NCI-H1694 (cell line): ENCODE results near the gene PWWP2B.
"Not testable (repeated sequence)": the region's sequence is repeated elsewhere in the genome, so short reads cannot be mapped to it uniquely, and the experiment has no call there.

Experiments
- DNase-seq: peaks from one replicate; lab custom pipeline; 2025; lab: John Stamatoyannopoulos, UW

PWWP2B gene

DNA sequence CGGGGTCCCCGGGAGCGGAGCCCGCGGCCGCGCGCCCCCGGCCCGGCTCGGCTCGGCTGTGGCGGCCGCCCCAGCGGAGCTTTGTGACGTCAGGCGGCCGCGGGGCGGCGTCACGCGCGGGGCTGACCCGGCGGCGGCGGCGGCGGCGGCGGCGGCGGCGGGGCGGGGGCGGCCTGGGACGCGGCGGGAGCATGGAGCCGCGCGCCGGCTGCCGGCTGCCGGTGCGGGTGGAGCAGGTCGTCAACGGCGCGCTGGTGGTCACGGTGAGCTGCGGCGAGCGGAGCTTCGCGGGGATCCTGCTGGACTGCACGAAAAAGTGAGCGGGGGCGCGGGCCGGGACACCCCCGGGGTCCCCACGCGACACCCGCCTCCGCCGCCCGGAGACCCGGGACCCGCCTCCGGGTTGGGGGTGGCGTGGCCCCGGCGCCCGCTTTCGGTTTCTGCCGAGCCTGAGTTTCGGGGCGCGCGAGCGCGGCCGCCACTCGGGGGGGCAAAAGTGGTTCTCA is at the start of gene PWWP2B:
Gene PWWP2B, plus strand, starts transcription at position 165 of the 506 bp plus-strand sequence. Its CDS starts 27 bp downstream, at position 192.
- DNase-seq, result no peak

DNA sequence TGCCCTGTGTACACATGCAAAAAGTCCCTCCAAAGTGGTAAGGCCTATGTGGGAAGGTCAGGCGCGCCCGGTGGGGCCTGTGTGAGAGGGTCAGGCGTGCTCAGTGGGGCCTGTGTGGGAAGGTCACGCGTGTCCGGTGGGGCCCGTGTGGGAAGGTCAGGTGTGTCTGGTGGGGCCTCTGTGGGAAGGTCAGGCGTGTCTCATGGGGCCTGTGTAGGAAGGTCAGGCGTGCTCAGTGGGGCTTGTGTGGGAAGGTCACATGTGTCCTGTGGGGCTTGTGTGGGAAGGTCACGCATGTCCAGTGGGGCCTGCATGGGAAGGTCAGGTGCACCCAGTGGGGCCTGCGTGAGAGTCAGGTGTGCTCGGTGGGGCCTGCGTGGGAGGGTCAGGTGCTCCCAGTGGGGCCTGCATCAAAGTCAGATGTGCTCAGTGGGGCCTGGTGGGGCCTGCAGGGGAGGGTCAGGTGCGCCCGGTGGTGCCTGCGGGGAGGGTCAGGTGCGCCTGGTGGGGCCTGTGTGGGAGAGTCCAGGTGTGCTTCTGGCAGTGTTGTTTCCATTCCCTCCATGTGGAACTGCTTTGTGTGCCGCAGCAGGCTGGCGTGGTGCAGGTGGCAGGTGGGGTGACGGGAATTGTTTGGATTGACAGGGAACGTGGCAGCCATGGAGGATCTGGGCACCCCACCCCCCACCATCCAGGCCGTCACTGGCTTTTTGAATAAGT is 49.6 kb upstream of the PWWP2B start:
- no peak for DNase-seq

DNA sequence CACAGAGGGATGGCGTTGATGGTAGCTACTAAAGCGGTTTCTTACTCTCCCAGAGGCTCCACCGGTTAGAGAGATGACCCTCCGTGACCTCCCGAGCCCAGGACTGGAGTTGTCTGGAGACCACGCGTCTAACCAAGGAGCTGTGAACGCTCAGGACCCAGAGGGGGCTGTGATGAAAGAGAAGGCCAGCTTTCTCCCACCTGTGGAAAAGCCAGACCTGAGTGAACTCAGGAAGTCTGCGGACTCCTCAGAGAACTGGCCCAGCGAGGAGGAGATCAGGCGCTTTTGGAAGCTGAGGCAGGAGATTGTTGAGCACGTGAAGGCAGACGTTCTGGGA is 49.1 kb upstream of the PWWP2B start:
- DNase-seq, result no peak

DNA sequence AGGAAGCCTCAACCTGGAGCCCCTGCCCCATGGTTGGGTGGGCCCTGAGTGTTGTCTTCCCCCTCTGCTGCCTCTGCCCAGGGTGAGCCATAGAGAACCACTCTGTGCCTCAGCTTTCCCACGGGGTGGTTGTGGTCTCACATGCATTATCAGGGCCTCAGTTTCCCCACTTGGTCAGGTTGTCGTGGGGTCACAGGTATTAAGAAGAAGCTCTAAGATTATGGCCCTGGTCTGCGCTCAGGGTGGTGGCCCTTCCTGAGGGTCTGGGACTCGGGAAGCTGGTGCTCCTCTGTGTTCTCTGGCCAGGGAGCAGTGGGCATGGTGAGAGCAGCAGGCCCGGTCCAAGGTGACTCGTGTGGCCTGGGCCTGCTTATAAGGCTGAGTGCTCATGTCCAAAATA is 47.2 kb upstream of the PWWP2B start:
- no peak for DNase-seq

DNA sequence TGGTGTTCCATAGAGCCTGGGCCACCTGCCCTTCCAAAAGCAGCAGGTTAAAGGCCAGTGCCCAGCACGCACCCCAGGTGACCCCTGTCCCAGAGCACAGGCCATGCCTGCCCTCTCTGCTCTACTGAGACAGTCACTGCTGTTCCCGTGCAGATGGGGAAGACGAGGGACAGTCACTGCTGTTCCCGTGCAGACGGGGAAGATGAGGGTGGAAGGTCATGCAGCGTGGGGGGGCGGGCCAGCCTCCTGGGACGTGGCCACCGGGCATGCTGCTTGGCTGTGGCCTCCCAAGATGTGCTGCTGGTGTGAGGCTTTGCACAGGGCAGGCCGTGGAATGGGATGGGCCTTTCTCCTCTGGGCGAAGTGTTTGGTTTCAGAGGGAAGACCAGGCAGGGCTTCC is 46.6 kb upstream of the PWWP2B start:
- DNase-seq, result no peak

DNA sequence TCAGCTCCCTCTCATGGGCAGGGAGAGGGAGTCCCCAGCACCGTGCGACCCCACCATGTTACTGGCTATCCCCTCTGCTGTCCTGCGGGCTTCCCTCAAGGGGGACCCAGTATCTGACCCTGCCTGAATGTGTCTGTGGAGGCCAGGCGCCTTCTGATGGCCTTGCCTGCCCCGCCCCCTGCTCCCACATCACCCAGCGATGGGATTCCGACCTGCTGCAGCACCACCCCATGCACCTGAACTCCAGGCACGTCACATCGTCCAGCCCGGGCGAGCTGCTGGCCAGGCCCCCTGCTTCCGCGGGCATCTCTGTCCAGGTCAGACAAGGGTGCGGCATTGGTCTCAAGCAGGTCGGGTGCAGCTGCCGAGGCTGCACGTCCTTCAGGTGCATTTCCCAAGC is 46.1 kb upstream of the PWWP2B start:
- DNase-seq, result no peak

DNA sequence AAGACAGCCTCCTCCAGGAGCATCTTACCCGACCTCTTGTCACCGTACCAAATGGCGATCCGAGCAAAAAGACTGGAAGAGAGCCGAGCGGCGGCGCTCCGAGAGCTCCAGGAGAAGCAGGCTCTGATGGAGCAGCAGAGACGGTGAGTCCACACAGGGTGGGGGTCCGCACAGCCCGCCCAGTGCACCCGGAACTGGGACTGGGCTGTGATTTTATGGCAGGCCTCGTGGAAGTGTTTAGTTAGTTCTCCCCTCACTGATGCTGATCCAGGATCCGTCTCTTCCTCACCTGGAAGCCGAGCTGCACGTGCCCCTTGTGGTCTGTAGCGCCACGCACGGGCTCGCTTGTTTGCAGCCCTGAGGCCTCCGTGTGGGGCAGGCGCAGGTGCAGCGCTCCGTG is 45.4 kb upstream of the PWWP2B start:
- no peak for DNase-seq

DNA sequence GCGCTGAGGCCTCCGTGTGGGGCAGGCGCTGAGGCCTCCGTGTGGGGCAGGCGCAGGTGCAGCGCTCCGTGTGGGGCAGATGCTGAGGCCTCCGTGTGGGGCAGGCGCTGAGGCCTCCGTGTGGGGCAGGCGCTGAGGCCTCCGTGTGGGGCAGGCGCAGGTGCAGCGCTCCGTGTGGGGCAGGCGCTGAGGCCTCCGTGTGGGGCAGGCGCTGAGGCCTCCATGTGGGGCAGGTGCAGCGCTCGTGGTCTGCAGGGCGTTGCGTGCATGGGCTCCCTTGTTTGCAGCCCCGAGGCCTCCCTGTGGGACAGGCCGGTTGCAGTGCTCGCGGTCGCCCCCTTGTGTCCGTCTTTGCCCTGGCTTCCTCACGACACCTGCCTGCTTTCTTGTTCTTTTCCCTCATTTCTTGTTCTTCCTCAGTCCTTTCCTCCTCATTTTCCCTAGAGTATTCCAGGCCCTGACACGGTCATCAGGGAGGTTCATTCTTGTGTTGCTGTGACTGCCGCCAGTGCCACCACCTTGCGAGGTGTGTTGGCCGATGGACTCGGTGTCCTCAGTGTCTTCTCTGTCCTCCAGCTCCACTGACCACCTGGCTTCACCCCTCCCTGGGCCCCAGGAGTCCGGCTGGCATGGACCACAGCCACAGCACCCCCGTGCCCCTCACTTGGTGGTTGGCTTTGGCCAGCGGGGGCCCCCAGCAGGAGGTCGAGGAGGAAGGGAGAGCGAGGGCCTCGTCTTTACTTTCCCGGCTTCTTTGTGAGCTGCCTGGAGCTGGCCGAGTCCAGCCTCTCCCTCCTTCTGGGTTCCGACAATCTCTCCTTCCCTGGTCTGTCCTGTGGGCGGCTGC is 44.3 kb upstream of the PWWP2B start:
- DNase-seq, result not testable (repeated sequence)

DNA sequence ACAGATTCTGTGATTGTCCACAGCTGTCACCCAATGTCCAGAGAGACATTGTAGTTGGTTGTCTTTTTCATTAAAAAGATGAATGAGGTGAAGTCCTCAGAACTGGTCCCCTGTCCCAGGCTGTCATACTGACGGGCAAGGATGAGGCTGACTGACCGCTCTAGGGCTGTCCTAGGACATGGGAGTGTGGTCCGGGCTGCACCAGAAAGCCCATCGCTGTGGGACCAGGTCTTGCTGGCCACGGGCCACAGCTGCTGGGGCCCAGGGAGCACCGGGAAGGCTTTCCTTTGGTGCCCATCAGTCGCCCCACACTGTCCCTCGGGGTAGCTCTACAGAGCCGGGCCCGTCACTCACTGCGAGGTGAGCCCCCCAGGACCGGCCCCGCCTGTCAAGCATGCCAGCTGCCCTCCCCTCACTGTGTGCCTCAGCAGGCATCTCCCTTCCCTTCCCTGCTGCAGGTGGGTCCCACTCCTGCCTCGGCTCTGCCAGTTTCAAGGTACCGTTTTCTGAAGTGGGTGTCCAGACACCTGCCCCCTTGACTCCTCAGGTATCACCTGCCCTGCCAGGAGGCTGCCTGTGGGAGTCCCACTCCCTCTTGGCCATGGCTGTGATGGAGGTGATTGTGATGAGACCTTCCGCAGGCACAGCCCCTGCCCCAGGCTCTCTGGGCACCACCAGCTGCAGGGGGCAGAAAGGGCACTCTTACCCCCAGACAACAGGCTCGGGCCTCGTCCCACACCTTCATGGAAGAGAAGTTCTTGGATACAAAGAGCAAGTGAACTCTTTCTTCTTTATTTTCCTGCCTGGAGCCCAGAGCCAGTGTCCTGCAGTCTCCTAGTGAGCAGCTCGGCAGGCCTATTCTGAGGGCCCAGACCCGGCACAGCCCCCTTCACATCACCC is 43.3 kb upstream of the PWWP2B start:
- DNase-seq, result no peak

DNA sequence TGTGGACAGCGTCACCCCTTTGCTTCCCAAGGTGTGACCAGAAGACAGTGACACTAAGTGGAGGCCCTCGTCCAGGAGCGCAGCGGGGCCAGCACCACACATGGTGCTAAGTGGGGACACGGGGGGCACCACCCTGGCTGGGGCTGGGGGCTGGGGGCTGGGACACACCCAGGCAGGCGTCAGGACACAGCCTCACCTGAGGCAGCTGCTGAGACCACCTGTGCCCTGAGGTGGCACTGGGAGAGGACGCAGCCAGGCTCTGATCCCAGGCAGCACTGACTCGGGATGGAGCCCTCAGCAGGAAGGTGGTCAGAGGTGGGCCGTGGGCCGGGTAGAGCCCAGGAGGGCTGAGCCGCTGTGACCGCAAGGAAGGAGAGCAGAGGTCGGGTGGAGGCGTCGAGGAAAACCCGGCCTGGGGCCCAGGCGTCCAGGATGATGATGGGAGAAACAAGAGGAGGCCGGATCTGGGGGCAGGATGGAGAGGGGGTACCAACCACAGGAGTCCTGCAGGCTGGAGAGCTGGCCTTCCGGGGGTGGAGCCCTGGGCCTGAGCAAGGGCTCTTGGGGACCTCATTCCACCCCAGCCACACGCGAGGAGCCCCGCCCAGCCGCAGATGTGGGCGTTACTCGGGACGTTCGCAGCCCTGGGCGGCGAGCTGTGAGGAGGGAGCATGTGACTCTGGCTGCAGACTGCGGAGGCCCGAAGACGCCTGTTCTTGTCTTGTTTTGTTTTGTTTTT is 42.5 kb upstream of the PWWP2B start:
- no peak for DNase-seq

DNA sequence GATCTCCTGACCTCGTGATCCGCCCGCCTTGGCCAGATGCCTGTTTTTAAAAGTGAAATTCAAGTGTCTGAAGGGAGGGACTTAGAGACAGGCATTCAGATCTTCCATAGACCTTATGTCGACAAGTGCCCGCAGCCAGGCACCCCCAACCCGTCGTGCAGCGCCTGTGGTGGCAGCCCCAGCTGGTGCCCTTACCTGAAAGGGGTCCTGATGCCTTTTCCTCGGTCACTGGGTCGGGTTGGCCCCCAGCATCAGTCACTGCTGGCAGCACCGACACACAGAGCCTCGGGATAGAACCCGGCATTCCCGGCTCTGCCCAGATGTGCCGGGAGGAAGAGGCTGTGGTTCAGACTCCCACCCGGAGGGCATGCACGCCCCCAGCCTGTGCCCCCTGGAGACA is 41.7 kb upstream of the PWWP2B start:
- DNase-seq, result no peak

DNA sequence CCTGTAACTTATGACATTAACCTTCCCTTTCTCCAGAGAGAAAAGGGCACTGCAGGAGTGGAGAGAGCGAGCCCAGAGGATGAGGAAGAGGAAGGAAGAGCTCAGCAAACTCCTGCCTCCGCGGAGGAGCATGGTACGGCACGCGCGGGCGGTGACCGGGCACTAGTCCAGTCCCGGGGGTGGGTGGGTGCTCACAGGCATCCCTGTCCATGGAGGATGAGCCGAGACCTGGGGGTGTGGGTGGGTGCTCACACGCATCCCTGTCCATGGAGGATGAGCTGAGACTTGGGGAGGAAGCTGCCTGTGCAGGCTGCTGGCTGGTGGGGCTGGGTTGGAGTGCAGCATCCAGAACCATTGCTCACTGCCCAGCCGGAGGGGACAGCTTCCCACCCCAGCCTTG is 41.2 kb upstream of the PWWP2B start:
- DNase-seq, result no peak

DNA sequence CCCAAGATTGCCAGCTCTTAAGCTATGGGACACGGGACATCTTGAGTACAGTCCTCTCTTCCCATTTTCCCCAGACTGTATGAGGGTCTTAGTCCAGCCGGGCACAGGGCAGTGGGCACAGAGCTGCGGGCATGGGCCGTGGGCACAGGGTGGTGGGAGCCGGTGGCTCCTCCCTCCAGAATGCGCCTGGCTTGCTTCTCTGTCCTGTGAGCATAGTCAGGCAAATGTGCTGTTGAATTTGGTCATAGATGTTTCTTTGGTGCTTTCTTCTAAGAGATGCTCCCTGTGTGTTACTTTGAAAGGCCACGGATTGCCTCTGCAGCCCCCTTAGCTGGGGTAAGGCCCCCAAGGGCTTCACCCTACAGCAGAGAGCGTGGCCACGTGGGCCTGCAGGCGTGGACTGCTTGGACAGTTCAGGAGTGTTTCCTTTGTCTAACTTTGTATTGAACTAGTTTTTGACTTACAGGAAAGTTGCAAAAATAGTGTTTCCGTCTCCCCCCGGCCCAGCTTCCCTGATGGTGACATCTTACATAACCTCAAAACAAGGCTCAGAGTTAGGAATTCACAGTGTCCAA is 40.3 kb upstream of the PWWP2B start:
- no peak for DNase-seq

DNA sequence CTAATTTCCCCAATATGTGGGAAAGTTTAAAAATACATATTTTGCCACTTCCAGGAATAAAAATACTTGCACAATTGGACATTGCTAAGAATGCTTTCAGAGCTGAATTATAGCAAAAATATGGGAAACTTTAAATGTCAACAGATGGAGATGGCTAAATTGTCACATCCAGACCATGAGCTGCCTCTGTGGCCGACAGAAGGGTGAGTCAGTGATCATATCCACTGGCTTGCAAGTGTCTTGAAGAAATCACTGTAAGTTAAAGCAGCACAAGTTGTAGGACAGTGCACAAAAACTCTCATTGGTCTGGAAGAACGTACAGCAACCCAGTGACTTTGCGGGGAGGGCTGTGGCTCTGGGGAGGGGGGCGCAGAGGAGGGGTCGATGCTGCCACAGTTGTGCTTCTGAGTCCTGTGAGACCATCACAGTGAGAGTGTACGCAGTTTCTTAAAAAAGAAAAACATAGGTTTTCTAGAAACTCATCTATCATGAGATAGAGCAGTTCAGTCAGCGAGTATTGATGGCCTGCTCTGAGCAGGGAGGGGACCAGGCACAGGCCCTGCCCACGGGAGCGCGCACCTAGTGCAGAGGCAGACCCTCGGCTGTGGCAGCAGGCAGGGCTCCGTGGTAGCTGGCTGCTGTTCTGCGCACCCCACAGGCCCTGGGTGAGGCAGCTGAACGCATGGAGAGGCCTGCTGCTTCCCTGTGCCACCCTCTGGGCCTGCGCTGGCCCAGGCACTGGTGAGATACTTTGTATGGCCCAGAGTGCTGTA is 39.5 kb upstream of the PWWP2B start:
- no peak for DNase-seq

DNA sequence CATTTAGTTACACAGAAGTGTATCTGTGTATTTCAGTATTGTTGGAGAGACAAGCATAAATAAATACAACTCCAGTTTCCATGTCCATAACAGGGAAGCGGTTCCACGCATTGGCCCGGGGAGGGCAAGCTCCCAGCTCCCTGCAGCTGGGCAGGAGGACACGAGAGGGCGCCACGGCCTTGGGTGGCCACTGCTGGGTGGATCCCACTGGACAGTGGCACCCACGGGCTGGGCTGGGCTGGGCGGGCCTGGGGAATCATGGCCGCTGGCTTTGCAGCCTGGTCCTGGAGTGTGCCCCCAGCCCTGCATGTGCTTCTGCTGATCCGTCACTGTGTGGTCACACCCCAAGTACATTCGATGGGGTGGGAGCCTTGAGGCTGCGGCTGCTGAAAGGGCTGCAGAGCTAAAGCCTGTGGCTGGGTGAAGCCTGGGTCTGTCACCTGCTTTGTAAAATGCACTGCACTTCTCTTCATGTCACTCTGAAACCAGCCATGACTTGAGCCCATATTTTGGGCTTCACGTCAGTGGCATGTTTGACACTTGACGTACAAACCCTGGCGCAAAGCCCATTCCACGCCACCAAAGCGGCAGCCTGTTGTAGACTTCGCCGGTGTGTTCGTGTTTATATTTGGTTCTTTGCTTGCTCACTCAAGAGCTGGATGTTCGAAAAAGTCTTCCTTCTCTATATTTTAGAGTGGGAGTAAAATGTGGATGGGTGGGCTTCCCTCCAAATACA is 37.5 kb upstream of the PWWP2B start:
- DNase-seq, result no peak

DNA sequence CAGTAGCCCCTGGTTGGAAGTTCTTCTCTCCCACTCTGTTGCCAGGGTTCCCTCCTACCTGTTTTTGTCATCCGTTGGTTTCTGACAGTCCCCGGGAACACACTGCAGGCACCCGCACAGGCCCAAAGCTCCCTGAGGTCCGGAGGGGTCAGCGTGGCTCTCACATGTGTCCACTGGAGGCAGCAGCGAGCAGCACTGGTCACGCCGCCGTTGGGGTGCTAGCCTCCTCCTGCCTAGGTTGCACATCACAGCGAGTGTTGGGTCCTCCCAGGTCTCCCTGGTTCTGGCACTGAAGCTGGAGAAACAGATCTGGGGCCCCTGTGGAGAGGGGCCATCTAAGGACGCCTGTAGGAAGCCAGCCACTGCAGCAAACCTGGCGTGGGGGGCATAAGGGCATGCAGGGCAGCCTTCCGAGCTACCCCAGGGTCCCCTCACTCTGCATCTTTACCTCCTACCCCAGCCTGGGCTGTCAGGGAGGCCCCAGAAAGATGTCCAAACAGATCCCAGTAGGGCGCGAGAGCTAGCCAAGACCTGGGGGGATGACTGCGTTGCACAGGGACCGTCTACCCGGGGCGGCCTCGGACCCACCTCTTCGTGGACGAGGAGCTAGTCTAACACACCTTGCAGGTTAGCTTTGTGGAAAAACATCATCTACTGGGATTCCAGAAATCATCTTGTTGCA is 36.1 kb upstream of the PWWP2B start:
- DNase-seq, result no peak

DNA sequence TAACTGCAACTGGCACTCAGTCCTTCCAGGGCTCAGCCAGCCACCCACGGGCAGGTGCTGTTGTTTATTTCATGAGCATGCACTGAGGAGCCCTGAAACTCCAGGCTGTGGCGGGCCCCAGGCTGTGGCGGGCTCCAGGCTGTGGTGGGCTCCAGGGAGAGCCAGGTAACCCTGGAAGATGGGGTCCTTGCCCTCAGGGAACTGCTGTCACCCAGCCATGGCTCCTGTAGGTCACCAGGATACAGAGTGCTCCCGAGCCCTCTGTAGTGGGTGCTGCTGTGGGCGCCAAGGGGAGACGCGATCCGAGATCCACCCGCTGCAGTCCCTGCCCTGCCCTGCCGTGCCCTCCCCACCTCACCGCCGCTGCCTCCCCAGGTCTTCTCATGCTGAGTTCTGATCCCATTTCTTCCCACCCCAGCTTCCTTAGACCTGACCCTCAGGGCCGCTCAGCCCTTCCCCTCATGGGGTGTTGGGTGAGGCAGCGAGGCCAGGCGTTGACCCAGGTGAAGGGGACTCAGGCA is 35.4 kb upstream of the PWWP2B start:
- DNase-seq, result no peak

DNA sequence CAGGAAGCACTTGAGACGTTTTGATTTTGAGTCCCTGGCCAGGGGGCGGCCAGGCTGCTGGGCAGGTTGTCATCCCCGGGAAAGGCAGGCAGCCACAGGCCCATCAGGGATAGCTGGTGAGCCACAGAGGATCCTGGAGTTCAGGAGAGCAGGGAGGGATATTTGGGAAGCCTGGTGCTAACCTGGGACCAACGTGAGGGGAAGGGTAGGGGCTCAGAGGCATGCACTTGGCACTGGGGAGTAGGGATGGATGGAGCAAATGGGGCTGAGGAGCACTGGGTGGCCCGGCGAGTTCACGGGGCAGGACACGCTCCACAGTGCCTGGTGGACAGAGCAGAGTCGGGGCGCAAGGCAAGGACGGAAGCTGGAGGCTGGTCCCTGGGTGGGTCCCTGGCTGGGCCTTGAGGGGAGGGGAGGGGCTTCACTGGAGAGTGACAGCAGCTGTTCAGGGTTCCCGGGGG is 34.8 kb upstream of the PWWP2B start:
- DNase-seq, result no peak

DNA sequence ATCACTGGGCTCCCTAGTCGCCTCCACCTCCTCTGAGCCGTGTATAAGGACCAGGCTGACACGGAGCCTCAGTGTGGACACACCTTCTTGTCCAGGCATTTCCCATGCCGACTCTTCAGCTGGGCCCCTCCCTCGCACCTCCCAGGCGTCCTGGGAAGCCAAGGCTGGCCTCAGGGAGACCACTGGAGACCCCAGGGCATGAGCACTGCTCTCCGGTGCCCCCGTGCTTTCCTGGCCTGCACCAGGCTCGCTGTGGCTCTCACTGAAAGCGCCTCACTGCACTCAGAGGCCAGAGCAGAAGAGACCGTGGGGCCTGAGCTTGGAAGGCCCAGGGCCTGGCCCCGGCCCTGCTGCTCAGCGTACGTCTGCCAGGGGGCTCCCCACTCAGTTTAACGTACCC is 33.6 kb upstream of the PWWP2B start:
- no peak for DNase-seq
